Smooth muscle cell (in vitro differentiated cells): Measurements from ENCODE around the gene BRAF. TPM values are rescaled to one million over a fixed set of nuclear protein-coding genes. Genes with fewer than 3 reads are reported as not detected.

Experiments
- DNase-seq: peaks from one replicate; lab custom pipeline; 2025; ENCODE audit not compliant: unreplicated experiment; lab: John Stamatoyannopoulos, UW
- H2AFZ ChIP-seq: fragments of 200-600 bp; sonication (generic); 2 replicates; pipeline ENCODE4 v1.6.0; 2016; ENCODE audit warnings: antibody characterized with exemption, low read depth, mild to moderate bottlenecking
- H3F3A ChIP-seq: fragments of 200-600 bp; sonication (generic); 2 replicates; pipeline ENCODE4 v1.6.0; 2017; ENCODE audit warnings: antibody characterized with exemption, low read depth
- H3K27ac ChIP-seq: fragments of 200-600 bp; sonication (generic); 2 replicates; pipeline ENCODE4 v1.5.1; 2016; ENCODE audit warnings: low read depth, mild to moderate bottlenecking
- H3K27me3 ChIP-seq: fragments of 200-600 bp; sonication (generic); 2 replicates; pipeline ENCODE4 v1.6.1; 2016; ENCODE audit warnings: low read depth, mild to moderate bottlenecking
- H3K36me3 ChIP-seq: fragments of 200-600 bp; sonication (generic); 2 replicates; pipeline ENCODE4 v1.5.1; 2016; ENCODE audit warnings: low read depth
- H3K4me1 ChIP-seq: fragments of 200-600 bp; sonication (generic); 2 replicates; pipeline ENCODE4 v1.5.1; 2016; ENCODE audit warnings: low read depth
- H3K4me2 ChIP-seq: fragments of 200-600 bp; sonication (generic); 2 replicates; pipeline ENCODE4 v1.6.0; 2016; ENCODE audit warnings: mild to moderate bottlenecking
- H3K4me3 ChIP-seq: fragments of 200-600 bp; sonication (generic); 2 replicates; pipeline ENCODE4 v1.5.1; 2016; ENCODE audit warnings: mild to moderate bottlenecking
- H3K79me2 ChIP-seq: fragments of 200-600 bp; sonication (generic); 2 replicates; pipeline ENCODE4 v1.6.0; 2016; ENCODE audit warnings: low read depth, mild to moderate bottlenecking
- H3K9ac ChIP-seq: fragments of 200-600 bp; sonication (generic); 2 replicates; pipeline ENCODE4 v1.6.0; 2016; ENCODE audit warnings: low read depth
- H3K9me3 ChIP-seq: fragments of 200-600 bp; sonication (generic); replicated peaks from 2 replicates; pipeline ENCODE4 v1.5.1; 2016; ENCODE audit warnings: low read depth
- H4K20me1 ChIP-seq: fragments of 200-600 bp; sonication (generic); 2 replicates; pipeline ENCODE4 v1.6.0; 2016; ENCODE audit warnings: low read depth
- CTCF ChIP-seq: fragments of 200-600 bp; sonication (generic); IDR thresholded peaks from 2 replicates; pipeline ENCODE4 v1.5.1; 2017; ENCODE audit warnings: borderline replicate concordance, mild to moderate bottlenecking, antibody characterized with exemption; ENCODE audit not compliant: insufficient read depth, poor library complexity, severe bottlenecking
- WGBS: methylation state at CpG from one replicate; pipeline ENCODE4 v1.1.7; 2016; ENCODE audit warnings: low lambda C conversion rate; 5-methylcytosine and 5-hydroxymethylcytosine counted together
- polyA plus RNA-seq: library from polyadenylated mRNA; unstranded; fragments of >200 nt; fragmentation: Nextera tagmentation; extraction: Ambion mirVana; gene quantifications from 2 replicates; pipeline ENCODE4 v1.2.1, GENCODE V29; 2016
- total RNA-seq: library from RNA; depleted of rRNA; stranded (reverse); fragments of >200 nt; gene quantifications from 2 replicates; pipeline ENCODE4 v1.2.3, GENCODE V29; 2014

BRAF gene
- total and polyA plus RNA-seq, 2 experiments from 2014 or later = 6.5 to 28.9 TPM

GRCh38 chr7:140889645-140890044 lies 35.1 kb downstream of the BRAF start:
- no peaks in the 10 kb centered on the region for H3K9me3 ChIP-seq
- H3K27me3 ChIP-seq = no peaks in the 10 kb centered on the region
- H3K27ac ChIP-seq = no peak overlapping the region
- H3K79me2 ChIP-seq = peaks cover 99% of the 10 kb centered on the region
- no peak overlapping the region for H3K9ac ChIP-seq
- no peak for DNase-seq
- no peak overlapping the region for H2AFZ ChIP-seq
- no peaks in the 10 kb centered on the region for H3K36me3 ChIP-seq
- H3K4me1 ChIP-seq = no peaks in the 10 kb centered on the region
- no peak for TF ChIP-seq CTCF
- WGBS = 93% methylated on average over 1 of the region's 1 CpG
- no peak overlapping the region for H3K4me2 ChIP-seq
- peaks cover 100% of the 10 kb centered on the region for H4K20me1 ChIP-seq
- H3F3A ChIP-seq = no peaks in the 10 kb centered on the region
- H3K4me3 ChIP-seq = no peak overlapping the region

- no peak overlapping the region for H2AFZ ChIP-seq
- no peak for TF ChIP-seq CTCF
- no peaks in the 10 kb centered on the region for H3F3A ChIP-seq
- WGBS = 90% methylated on average over 1 of the region's 1 CpG
- H3K4me1 ChIP-seq = no peaks in the 10 kb centered on the region
- no peaks in the 10 kb centered on the region for H3K9me3 ChIP-seq
- no peak for DNase-seq
- H3K9ac ChIP-seq = no peak overlapping the region
- H3K4me3 ChIP-seq = no peak overlapping the region
- no peak overlapping the region for H3K27ac ChIP-seq
- H3K4me2 ChIP-seq = no peak overlapping the region
- H3K79me2 ChIP-seq = peaks cover 97% of the 10 kb centered on the region
- no peaks in the 10 kb centered on the region for H3K36me3 ChIP-seq
- H3K27me3 ChIP-seq = no peaks in the 10 kb centered on the region
- peaks cover 98% of the 10 kb centered on the region for H4K20me1 ChIP-seq
Observed at GRCh38 chr7:140889150-140889549, 35.6 kb downstream of the BRAF start.

- Histone ChIP-seq H3K4me1 (no peaks in the 10 kb centered on the region), H2AFZ (no peak overlapping the region), H3K9ac (no peak overlapping the region), H3K79me2 (peaks cover 97% of the 10 kb centered on the region), H3F3A (no peaks in the 10 kb centered on the region), H3K27ac (no peak overlapping the region), H3K9me3 (no peaks in the 10 kb centered on the region), H3K4me3 (no peak overlapping the region), H3K27me3 (no peaks in the 10 kb centered on the region), H4K20me1 (peaks cover 96% of the 10 kb centered on the region), H3K4me2 (no peak overlapping the region), H3K36me3 (no peaks in the 10 kb centered on the region)
- DNase-seq = no peak
- no peak for TF ChIP-seq CTCF
- WGBS = 83% methylated on average over 4 of the region's 4 CpGs
Observed at GRCh38 chr7:140888087-140888486, 36.6 kb downstream of the BRAF start.

- Histone ChIP-seq H4K20me1 (peaks cover 96% of the 10 kb centered on the region), H3K79me2 (peaks cover 91% of the 10 kb centered on the region), H3K9ac (no peak overlapping the region), H3K4me3 (no peak overlapping the region), H3K9me3 (no peaks in the 10 kb centered on the region), H3K4me1 (no peaks in the 10 kb centered on the region), H3K27ac (no peak overlapping the region), H3K4me2 (no peak overlapping the region), H2AFZ (no peak overlapping the region), H3K27me3 (no peaks in the 10 kb centered on the region), H3F3A (no peaks in the 10 kb centered on the region), H3K36me3 (no peaks in the 10 kb centered on the region)
- 100% methylated on average over 1 of the region's 1 CpG for WGBS
- TF ChIP-seq CTCF = no peak
- no peak for DNase-seq
Observed at GRCh38 chr7:140885735-140886334, 38.9 kb downstream of the BRAF start.
